Stomach smooth muscle (tissue), 2 donors: ENCODE data around the gene GJD3.

Source experiments
- H3K27ac ChIP-seq: one replicate; pipeline ENCODE4 v1.7.0; 2013; ENCODE audit warnings: mild to moderate bottlenecking, low read length, inconsistent platforms
- H3K27me3 ChIP-seq, 2 donors: one replicate each; pipeline ENCODE4 v1.7.0; 2013; ENCODE audit warnings: low read length in 2 of 2; ENCODE audit not compliant: insufficient read depth in 2 of 2, control insufficient read depth in 1 of 2
- H3K36me3 ChIP-seq, 2 donors: one replicate each; pipeline ENCODE4 v1.7.0; 2013; ENCODE audit warnings: low read length in 2 of 2; ENCODE audit not compliant: control insufficient read depth in 2 of 2, insufficient read depth in 2 of 2
- H3K4me1 ChIP-seq: one replicate; pipeline ENCODE4 v1.7.0; 2013; ENCODE audit warnings: low read length; ENCODE audit not compliant: control insufficient read depth, insufficient read depth
- H3K4me3 ChIP-seq, 2 donors: one replicate each; pipeline ENCODE4 v1.7.0; 2013; ENCODE audit warnings: low read length in 2 of 2
- H3K9ac ChIP-seq, 2 donors: one replicate each; pipeline ENCODE4 v1.7.0; 2013; ENCODE audit warnings: low read length in 2 of 2, mild to moderate bottlenecking in 1 of 2
- H3K9me3 ChIP-seq, 2 donors: one replicate each; pipeline ENCODE4 v1.7.0; 2013; ENCODE audit warnings: low read length in 2 of 2; ENCODE audit not compliant: control insufficient read depth in 2 of 2
- donor health status: healthy.
- donor health status: Pancreatic carcinoma.

Gene GJD3

DNA sequence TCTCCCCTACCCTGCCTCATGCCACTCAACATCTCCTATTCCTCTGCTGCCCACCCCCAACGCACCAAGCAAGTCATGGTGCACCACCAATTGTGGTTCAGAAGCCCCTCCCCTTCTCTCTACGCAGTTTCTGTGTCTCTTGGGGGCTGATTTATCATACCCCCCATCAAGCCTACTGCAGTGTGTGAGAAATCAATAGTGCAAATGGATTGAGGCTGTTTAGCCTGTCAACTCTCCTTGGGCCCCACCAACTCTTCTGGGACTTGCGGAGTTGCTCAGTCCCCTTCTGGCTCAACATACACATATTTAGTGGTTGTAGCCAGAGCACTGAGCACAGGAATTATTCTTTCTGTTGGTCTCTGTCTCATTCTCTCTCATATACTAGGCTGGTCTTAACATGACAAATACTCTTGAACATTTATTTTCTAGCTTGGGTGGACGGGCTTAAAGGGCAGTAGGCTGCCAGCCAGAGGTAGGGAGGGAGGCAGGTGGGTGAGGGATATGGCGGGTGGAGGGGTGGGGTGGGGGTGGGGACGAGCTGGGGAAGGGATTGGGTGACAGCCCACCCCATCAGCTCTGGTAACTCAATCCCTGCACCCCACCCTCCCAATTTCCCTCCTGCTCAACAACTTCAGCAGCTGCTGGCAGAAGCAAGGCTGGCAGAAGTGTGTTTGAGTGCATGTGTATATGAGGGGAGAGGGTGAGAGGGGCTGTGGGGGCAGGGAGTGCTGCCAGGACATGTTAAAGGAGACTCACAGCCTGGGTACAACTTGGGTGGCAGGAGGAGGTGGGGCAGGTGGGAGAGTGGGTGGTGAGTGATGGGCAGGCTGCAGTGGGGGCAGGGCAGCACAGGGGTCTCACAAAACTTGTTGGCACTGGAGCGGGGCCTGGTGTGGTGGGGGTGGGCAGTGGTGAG lies 50.6 kb downstream of the GJD3 start:
- Histone ChIP-seq H3K9me3 (no peaks in the 10 kb centered on the region), H3K9ac (no peak overlapping the region), H3K4me3 (no peak overlapping the region), H3K27ac (peak overlapping the region; percentile 70), H3K36me3 (no peaks in the 10 kb centered on the region), H3K27me3 (no peaks in the 10 kb centered on the region), H3K4me1 (peaks cover 93% of the 10 kb centered on the region)
